PC-3 (cell line): ENCODE results near the gene TM4SF18. TPM values are rescaled to one million over a fixed set of nuclear protein-coding genes. Genes with fewer than 3 reads are reported as not detected.

ENCODE experiments used
- ATAC-seq: fragments of 200-7000 bp; cut with Tn5 transposase; 2 replicates; pipeline ENCODE4 v1.9.1; 2020; ENCODE audit warnings: mild to moderate bottlenecking, moderate library complexity
- BruUV-seq: library from RNA; stranded (reverse); fragments of 400-500 nt; replicated peaks from 2 replicates; lab custom pipeline; 2021; lab: Mats Ljungman, UMichigan
- CTCF ChIA-PET: fragments of 300-600 bp; sonication (Branson Sonifier 250); formaldehyde crosslinking; loops from one replicate; lab custom pipeline; 2022; ENCODE audit warnings: antibody characterized with exemption; lab: Charles Lee
- POLR2A ChIA-PET: fragments of 300-600 bp; sonication (Branson Sonifier 250); formaldehyde crosslinking; loops from one replicate; lab custom pipeline; 2022; ENCODE audit warnings: antibody characterized with exemption; ENCODE audit not compliant: unreplicated experiment; lab: Charles Lee
- DNase-seq: peaks from one replicate; pipeline ENCODE4 v3.0.0-alpha.2; 2015
- H2AFZ ChIP-seq: fragments of 300-600 bp; sonication (generic); 2 replicates; pipeline ENCODE4 v1.6.0; 2016; ENCODE audit warnings: antibody characterized with exemption, low read length
- H3F3A ChIP-seq: fragments of 300-600 bp; sonication (generic); one replicate; pipeline ENCODE4 v1.6.0; 2017; ENCODE audit warnings: antibody characterized with exemption, low read length, control low read depth, mild to moderate bottlenecking; ENCODE audit not compliant: unreplicated experiment
- H3K27ac ChIP-seq: fragments of 300-600 bp; sonication (generic); 2 replicates; pipeline ENCODE4 v1.5.1; 2016; ENCODE audit warnings: mild to moderate bottlenecking, low read length
- H3K27me3 ChIP-seq: fragments of 300-600 bp; sonication (generic); 2 replicates; pipeline ENCODE4 v1.6.1; 2016; ENCODE audit warnings: low read length, mixed read lengths
- H3K36me3 ChIP-seq: fragments of 300-600 bp; sonication (generic); 2 replicates; pipeline ENCODE4 v1.6.1; 2016; ENCODE audit warnings: low read depth, mixed run types, low read length, mixed read lengths
- H3K4me1 ChIP-seq: fragments of 300-600 bp; sonication (generic); 2 replicates; pipeline ENCODE4 v1.5.1; 2016; ENCODE audit warnings: low read length; ENCODE audit not compliant: insufficient read depth
- H3K4me2 ChIP-seq: fragments of 300-600 bp; sonication (generic); 2 replicates; pipeline ENCODE4 v1.6.0; 2016; ENCODE audit warnings: low read length
- H3K4me3 ChIP-seq: fragments of 300-600 bp; sonication (generic); 2 replicates; pipeline ENCODE4 v1.5.1; 2016; ENCODE audit warnings: mild to moderate bottlenecking, low read length, mixed read lengths
- H3K79me2 ChIP-seq: fragments of 300-600 bp; sonication (generic); 2 replicates; pipeline ENCODE4 v1.6.1; 2017; ENCODE audit warnings: low read length, mixed read lengths
- H3K9ac ChIP-seq: fragments of 300-600 bp; sonication (generic); 2 replicates; pipeline ENCODE4 v1.6.0; 2016; ENCODE audit warnings: mild to moderate bottlenecking, low read length
- H3K9me2 ChIP-seq: fragments of 300-600 bp; sonication (generic); replicated peaks from 2 replicates; pipeline ENCODE4 v1.6.1; 2016; ENCODE audit warnings: mixed run types, low read length, mixed read lengths
- H3K9me3 ChIP-seq: fragments of 300-600 bp; sonication (generic); 2 replicates; pipeline ENCODE4 v1.6.1; 2016; ENCODE audit warnings: low read length, mixed read lengths
- H4K20me1 ChIP-seq: fragments of 300-600 bp; sonication (generic); 2 replicates; pipeline ENCODE4 v1.6.1; 2016; ENCODE audit warnings: low read length, mixed read lengths
- CTCF ChIP-seq: fragments of 300-600 bp; sonication (generic); conservative IDR thresholded peaks from 2 replicates; pipeline ENCODE4 v1.5.1; 2017; ENCODE audit warnings: antibody characterized with exemption, low read depth, mild to moderate bottlenecking, low read length
- EZH2 ChIP-seq: fragments of 300-600 bp; sonication (generic); IDR thresholded peaks from one replicate; pipeline ENCODE4 v1.6.1; 2017; ENCODE audit warnings: antibody characterized with exemption, mild to moderate bottlenecking, low read length; ENCODE audit not compliant: unreplicated experiment
- EZH2phosphoT487 ChIP-seq: fragments of 300-600 bp; sonication (generic); IDR thresholded peaks from 2 replicates; pipeline ENCODE4 v1.6.1; 2018; ENCODE audit warnings: mild to moderate bottlenecking, antibody characterized with exemption, low read length, borderline replicate concordance
- intact Hi-C: fragments of 100-400 bp; cut with micrococcal nuclease; formaldehyde crosslinking; loops from 2 replicates; pipeline ENCODE4 v1.9.0; 2023
- total RNA-seq: library from RNA; depleted of rRNA; stranded (reverse); fragments of >200 nt; gene quantifications from 2 replicates; pipeline ENCODE4 v1.2.3, GENCODE V29; 2014

Gene TM4SF18
- total RNA-seq, 1 experiment from 2014 or later, result 0.40 TPM

- peaks cover 16% of the 10 kb centered on the region; the same call in 1 of the 2 replicates for H3K4me1 ChIP-seq
- DNase-seq, result no peak
- no peak for TF ChIP-seq EZH2phosphoT487
- no peak for TF ChIP-seq CTCF
- TF ChIP-seq EZH2, result no peak
- no peak overlapping the region for H3K9ac ChIP-seq
- no peak overlapping the region for H2AFZ ChIP-seq
- no peak overlapping the region for H3K4me3 ChIP-seq
- no peaks in the 10 kb centered on the region for H3K79me2 ChIP-seq
- no peaks in the 10 kb centered on the region for H4K20me1 ChIP-seq
- no peak overlapping the region for H3K4me2 ChIP-seq
- H3K27ac ChIP-seq, result no peak overlapping the region
- no peaks in the 10 kb centered on the region for H3F3A ChIP-seq
- ChIA-PET POLR2A (no interaction called here), CTCF (no interaction called here)
- no peaks in the 10 kb centered on the region for H3K27me3 ChIP-seq
- H3K9me3 ChIP-seq, result no peaks in the 10 kb centered on the region
- no TSS peak for BruUV-seq
- peak; percentile 38 for ATAC-seq
- intact Hi-C loops, result no loop called here
- H3K9me2 ChIP-seq, result no peaks in the 10 kb centered on the region
- no peaks in the 10 kb centered on the region for H3K36me3 ChIP-seq
Observed at GRCh38 chr3:149356630-149357029, 23.2 kb upstream of the TM4SF18 start.

- POLR2A ChIA-PET, result no interaction called here
- ATAC-seq, result no peak
- intact Hi-C loops, result no loop called here
Observed at GRCh38 chr3:149356044-149356592, 22.7 kb upstream of the TM4SF18 start.

More at GRCh38 chr3:149356044-149356592, 22.7 kb upstream of the TM4SF18 start:
- Histone ChIP-seq H3K36me3 (no peaks in the 10 kb centered on the region), H3K27ac (no peak overlapping the region), H3K4me3 (no peak overlapping the region), H3K9me3 (no peaks in the 10 kb centered on the region), H3K27me3 (no peaks in the 10 kb centered on the region), H4K20me1 (no peaks in the 10 kb centered on the region), H2AFZ (no peak overlapping the region), H3K9ac (no peak overlapping the region), H3K9me2 (no peaks in the 10 kb centered on the region), H3F3A (no peaks in the 10 kb centered on the region), H3K4me1 (peaks cover 12% of the 10 kb centered on the region; the same call in 1 of the 2 replicates), H3K4me2 (no peak overlapping the region), H3K79me2 (no peaks in the 10 kb centered on the region)
- CTCF ChIA-PET, result no interaction called here
- no TSS peak for BruUV-seq
- DNase-seq, result no peak
- TF ChIP-seq EZH2, result no peak
- no peak for TF ChIP-seq EZH2phosphoT487
- no peak for TF ChIP-seq CTCF
